Testis (tissue), 3 donors: ENCODE data around the gene FGF23. TPM values are rescaled to one million over a fixed set of nuclear protein-coding genes. Genes with fewer than 3 reads are reported as not detected.

Source experiments
- DNase-seq: peaks from one replicate; pipeline ENCODE4 v3.0.0-alpha.2; 2019
- H3K27ac ChIP-seq, 2 donors: fragments of 200-600 bp; sonication (generic); one replicate each; pipeline ENCODE4 v1.5.1; 2019
- H3K27me3 ChIP-seq: fragments of 200-600 bp; sonication (generic); one replicate; pipeline ENCODE4 v1.5.1; 2019
- H3K36me3 ChIP-seq: fragments of 200-600 bp; sonication (generic); one replicate; pipeline ENCODE4 v1.5.1; 2017; ENCODE audit warnings: low read depth; ENCODE audit errors: missing control alignments
- H3K4me1 ChIP-seq: fragments of 200-600 bp; sonication (generic); one replicate; pipeline ENCODE4 v1.5.1; 2019
- H3K4me3 ChIP-seq, 2 donors: fragments of 200-600 bp; sonication (generic); one replicate each; pipeline ENCODE4 v1.5.1; 2017 to 2019
- H3K9me3 ChIP-seq: fragments of 200-600 bp; sonication (generic); one replicate; pipeline ENCODE4 v1.5.1; 2017
- POLR2A ChIP-seq: fragments of 450-650 bp; IDR thresholded peaks from one replicate; pipeline ENCODE4 v1.6.1; 2017; ENCODE audit warnings: antibody characterized with exemption, mild to moderate bottlenecking, moderate library complexity
- WGBS, 2 donors: methylation state at CpG; one replicate each; pipeline ENCODE4 v1.1.5; 2018; 5-methylcytosine and 5-hydroxymethylcytosine counted together
- intact Hi-C: fragments of 100-400 bp; cut with DNase I; formaldehyde crosslinking; loops from one replicate; pipeline ENCODE4 v1.15.1; 2023; ENCODE audit warnings: low total_unique reads
- polyA plus RNA-seq: library from polyadenylated mRNA; stranded (reverse); fragments of 350-450 nt; fragmentation: Illumina TruSeq; extraction: RNeasy Lipid Tissue Mini Kit (QIAGEN cat#74804); gene quantifications from one replicate; pipeline ENCODE4 v1.2.3, GENCODE V29; 2014; ENCODE audit warnings: low read depth, low replicate concordance; ENCODE audit not compliant: insufficient read depth
- total RNA-seq, 2 donors: library from RNA; depleted of rRNA; stranded (reverse); fragments of >200 nt; gene quantifications; one replicate each; pipeline ENCODE4 v1.2.3, GENCODE V29; 2016
- TF ChIP-seq, protein P1 (sequence below), 3 experiments: fragments of 450-650 bp in 2 of 3; fragments of 200-600 bp in 1 of 3; sonication (generic) in 1 of 3; IDR thresholded peaks; one replicate each; pipeline ENCODE4 v1.5.1; 2016 to 2019; ENCODE audit warnings: antibody characterized with exemption in 3 of 3, mild to moderate bottlenecking in 2 of 3, moderate library complexity in 1 of 3

FGF23 gene
- total and polyA plus RNA-seq, 3 donors from 2014 or later: 0.12 TPM; not detected in 2

GRCh38 chr12:4388662-4389061 lies 9.2 kb upstream of the FGF23 start:
- intact Hi-C loops: no loop called here
- TF ChIP-seq, protein P1, sequence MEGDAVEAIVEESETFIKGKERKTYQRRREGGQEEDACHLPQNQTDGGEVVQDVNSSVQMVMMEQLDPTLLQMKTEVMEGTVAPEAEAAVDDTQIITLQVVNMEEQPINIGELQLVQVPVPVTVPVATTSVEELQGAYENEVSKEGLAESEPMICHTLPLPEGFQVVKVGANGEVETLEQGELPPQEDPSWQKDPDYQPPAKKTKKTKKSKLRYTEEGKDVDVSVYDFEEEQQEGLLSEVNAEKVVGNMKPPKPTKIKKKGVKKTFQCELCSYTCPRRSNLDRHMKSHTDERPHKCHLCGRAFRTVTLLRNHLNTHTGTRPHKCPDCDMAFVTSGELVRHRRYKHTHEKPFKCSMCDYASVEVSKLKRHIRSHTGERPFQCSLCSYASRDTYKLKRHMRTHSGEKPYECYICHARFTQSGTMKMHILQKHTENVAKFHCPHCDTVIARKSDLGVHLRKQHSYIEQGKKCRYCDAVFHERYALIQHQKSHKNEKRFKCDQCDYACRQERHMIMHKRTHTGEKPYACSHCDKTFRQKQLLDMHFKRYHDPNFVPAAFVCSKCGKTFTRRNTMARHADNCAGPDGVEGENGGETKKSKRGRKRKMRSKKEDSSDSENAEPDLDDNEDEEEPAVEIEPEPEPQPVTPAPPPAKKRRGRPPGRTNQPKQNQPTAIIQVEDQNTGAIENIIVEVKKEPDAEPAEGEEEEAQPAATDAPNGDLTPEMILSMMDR (IDR thresholded peaks at IDR 0.05): no peak
- TF ChIP-seq POLR2A: no peak
- Histone ChIP-seq H3K27me3 (no peaks in the 10 kb centered on the region), H3K27ac (no peak overlapping the region), H3K4me3 (no peak overlapping the region), H3K9me3 (no peaks in the 10 kb centered on the region), H3K4me1 (no peaks in the 10 kb centered on the region), H3K36me3 (no peaks in the 10 kb centered on the region)
- DNase-seq: no peak
- 39 to 66% methylated on average over 2 of the region's 2 CpGs for WGBS, 2 donors

DNA sequence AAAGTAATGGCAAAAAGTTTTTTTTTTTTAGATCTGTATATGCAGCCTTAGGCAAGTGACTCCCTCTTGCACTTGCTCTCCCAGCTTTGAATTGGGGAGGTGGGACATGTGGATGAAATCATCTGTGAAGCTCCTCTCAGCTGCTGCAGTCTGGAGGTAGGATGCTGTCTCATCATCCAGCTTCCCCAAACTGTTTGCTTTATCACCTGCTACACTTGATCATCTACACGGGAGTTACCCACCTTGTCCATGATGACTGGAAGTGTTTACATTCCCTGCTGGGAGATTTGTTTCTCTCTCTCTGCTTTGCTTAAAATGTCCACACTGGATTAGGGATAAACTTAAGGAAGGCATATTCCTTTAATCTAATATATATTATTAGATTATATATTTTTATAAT lies 8.5 kb upstream of the FGF23 start:
- no peak overlapping the region for H3K27ac ChIP-seq
- 75 to 96% methylated on average over 1 of the region's 1 CpG for WGBS, 2 donors
- DNase-seq: no peak
- H3K27me3 ChIP-seq: no peaks in the 10 kb centered on the region
- H3K4me3 ChIP-seq: no peak overlapping the region
- intact Hi-C loops: no loop called here
- TF ChIP-seq, protein P1 (IDR thresholded peaks at IDR 0.05): no peak
- no peak for TF ChIP-seq POLR2A
- no peaks in the 10 kb centered on the region for H3K4me1 ChIP-seq
- H3K36me3 ChIP-seq: no peaks in the 10 kb centered on the region
- H3K9me3 ChIP-seq: no peaks in the 10 kb centered on the region

- Histone ChIP-seq H3K36me3 (no peaks in the 10 kb centered on the region), H3K27ac (no peak overlapping the region), H3K4me3 (no peak overlapping the region), H3K4me1 (no peaks in the 10 kb centered on the region), H3K27me3 (no peaks in the 10 kb centered on the region), H3K9me3 (no peaks in the 10 kb centered on the region)
- TF ChIP-seq, protein P1 (IDR thresholded peaks at IDR 0.05): no peak
- TF ChIP-seq POLR2A: no peak
- 86 to 95% methylated on average over 5 of the region's 5 CpGs for WGBS, 2 donors
- intact Hi-C loops: no loop called here
- DNase-seq: no peak
Observed at GRCh38 chr12:4387607-4388006, 8.1 kb upstream of the FGF23 start.

DNA sequence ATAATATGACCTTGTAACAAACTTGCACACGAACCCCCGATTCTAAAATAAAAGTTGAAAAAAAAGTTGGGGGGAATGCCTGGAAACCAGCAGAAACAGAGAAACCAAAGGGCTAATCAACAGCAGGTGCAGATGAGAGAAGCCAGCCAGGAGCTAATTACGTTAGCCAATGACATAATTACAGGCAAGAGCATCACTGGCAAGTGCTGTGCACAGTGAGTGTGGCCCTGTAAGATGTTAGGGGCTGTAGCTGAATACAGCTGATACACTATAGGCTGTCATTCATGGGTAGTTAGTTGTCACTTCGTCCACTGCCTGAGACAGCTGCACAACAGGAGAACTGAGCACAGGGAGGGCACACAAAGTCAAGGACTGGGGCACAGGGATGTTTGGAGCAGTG lies 7.3 kb upstream of the FGF23 start:
- Histone ChIP-seq H3K4me1 (no peaks in the 10 kb centered on the region), H3K9me3 (no peaks in the 10 kb centered on the region), H3K27me3 (no peaks in the 10 kb centered on the region), H3K4me3 (no peak overlapping the region), H3K27ac (no peak overlapping the region), H3K36me3 (no peaks in the 10 kb centered on the region)
- DNase-seq: no peak
- intact Hi-C loops: no loop called here
- 69 to 85% methylated on average over 4 of the region's 4 CpGs for WGBS, 2 donors
- TF ChIP-seq POLR2A: no peak
- TF ChIP-seq, protein P1 (IDR thresholded peaks at IDR 0.05): no peak

DNA sequence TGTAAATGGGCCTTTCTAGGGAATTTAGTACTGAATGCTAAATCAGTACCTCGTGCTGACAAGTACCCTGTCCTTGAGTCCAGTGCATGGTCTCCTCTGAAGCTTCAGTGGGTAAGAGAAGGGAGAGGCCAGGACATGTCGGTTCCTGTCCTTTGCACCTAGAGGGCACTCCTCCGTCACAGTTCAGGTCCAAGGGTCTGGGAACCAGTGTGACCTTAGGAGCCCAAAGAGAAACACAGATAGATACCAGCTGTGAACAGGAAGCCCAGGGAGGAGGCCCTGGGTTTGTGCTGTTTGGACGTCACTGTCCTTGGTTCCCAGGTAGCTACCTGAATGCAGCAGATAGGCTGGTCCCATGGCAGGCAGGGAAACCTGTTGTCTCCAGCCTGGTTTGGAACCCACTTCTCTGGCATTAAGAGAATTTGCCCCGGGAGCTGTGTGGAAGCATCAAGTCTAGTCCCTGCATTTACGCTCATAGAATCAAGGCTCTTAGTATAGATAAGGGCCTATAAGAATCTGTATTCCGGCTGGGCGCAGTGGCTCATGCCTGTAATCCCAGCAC lies 3.9 kb upstream of the FGF23 start:
- TF ChIP-seq, protein P1 (IDR thresholded peaks at IDR 0.05): no peak
- no peak for TF ChIP-seq POLR2A
- H3K27me3 ChIP-seq: no peaks in the 10 kb centered on the region
- no peak overlapping the region for H3K4me3 ChIP-seq
- H3K36me3 ChIP-seq: no peaks in the 10 kb centered on the region
- intact Hi-C loops: no loop called here
- 79 to 83% methylated on average over 8 of the region's 8 CpGs for WGBS, 2 donors
- no peak for DNase-seq
- H3K27ac ChIP-seq: no peak overlapping the region
- H3K4me1 ChIP-seq: no peaks in the 10 kb centered on the region
- H3K9me3 ChIP-seq: no peaks in the 10 kb centered on the region
